Epithelial cell of proximal tubule (primary cell): ENCODE results near the gene FSTL4. TPM values are rescaled to one million over a fixed set of nuclear protein-coding genes. Genes with fewer than 3 reads are reported as not detected.

ENCODE experiments used
- DNase-seq: peaks from one replicate; pipeline ENCODE4 v3.0.0-alpha.2; 2011; ENCODE audit warnings: low read depth
- H3K4me3 ChIP-seq: 2 replicates; pipeline ENCODE4 v1.5.1; 2011; ENCODE audit warnings: low read depth, mild to moderate bottlenecking, low read length
- total RNA-seq: library from RNA; depleted of rRNA; stranded (reverse); fragments of >200 nt; gene quantifications from 2 replicates; pipeline ENCODE4 v1.2.3, GENCODE V29; 2015
- TF ChIP-seq, protein P1 (sequence below): conservative IDR thresholded peaks from 2 replicates; pipeline ENCODE4 v1.5.1; 2012; ENCODE audit warnings: low read depth, mild to moderate bottlenecking, low read length

The FSTL4 gene
- not detected in 2 replicates for total RNA-seq

DNA sequence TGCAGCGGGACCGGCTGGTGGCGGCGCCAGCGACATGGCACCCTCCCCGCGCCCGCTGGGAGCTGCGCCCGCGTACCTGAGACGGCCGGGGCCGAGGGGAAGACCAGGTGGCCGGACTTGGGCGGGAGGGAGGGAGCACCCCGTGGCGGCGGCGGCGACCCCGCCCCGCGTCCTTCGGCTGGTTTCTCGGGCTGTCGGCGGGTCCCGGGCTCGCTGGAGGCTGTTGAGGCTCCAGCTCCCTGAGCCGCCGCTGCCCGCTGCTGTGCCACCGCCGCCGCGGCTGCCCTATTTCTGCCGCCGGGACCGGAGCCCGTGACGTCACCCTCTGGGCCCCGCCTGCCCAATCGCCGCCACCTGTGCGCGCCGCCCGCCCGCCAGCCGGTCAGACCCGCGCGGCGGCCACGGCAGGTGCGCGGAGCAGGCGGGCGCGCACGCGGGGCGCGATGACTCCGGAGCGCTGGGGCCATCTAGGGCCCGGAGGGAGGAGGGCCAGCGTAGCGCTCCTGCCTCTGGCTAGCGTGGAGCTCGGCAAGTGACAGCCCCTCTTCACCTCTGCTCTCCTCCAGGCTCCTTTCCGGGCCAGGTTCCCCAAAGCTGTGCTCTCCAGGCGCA is at the start of gene FSTL4:
TSS of gene FSTL4 (minus strand) at position 293 of the 612 bp plus-strand sequence.
- H3K4me3 ChIP-seq: no peak within 1 kb of the TSS
- TF ChIP-seq, protein P1, sequence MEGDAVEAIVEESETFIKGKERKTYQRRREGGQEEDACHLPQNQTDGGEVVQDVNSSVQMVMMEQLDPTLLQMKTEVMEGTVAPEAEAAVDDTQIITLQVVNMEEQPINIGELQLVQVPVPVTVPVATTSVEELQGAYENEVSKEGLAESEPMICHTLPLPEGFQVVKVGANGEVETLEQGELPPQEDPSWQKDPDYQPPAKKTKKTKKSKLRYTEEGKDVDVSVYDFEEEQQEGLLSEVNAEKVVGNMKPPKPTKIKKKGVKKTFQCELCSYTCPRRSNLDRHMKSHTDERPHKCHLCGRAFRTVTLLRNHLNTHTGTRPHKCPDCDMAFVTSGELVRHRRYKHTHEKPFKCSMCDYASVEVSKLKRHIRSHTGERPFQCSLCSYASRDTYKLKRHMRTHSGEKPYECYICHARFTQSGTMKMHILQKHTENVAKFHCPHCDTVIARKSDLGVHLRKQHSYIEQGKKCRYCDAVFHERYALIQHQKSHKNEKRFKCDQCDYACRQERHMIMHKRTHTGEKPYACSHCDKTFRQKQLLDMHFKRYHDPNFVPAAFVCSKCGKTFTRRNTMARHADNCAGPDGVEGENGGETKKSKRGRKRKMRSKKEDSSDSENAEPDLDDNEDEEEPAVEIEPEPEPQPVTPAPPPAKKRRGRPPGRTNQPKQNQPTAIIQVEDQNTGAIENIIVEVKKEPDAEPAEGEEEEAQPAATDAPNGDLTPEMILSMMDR: no peak
- DNase-seq: no peak

DNA sequence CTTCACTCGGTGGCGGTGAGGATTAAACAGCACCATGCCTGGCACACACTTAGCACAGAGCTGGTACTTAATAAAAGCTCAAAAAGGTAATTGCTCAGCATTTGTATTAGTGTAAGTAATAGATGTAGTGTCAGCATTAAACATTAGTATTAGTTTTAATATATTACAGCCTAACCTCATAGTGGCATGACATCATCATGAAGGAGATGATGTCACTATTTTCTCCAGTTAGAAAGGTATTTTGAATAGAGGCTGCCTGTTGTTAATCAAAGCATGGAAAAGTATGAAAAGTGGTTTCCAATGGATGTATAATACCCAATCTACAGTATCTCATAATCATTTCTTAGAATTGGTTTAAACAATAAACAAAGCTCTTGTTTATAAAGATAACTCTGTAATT is 49.0 kb upstream of the FSTL4 start:
- TF ChIP-seq, protein P1: no peak
- H3K4me3 ChIP-seq: no peak overlapping the region
- DNase-seq: no peak

DNA sequence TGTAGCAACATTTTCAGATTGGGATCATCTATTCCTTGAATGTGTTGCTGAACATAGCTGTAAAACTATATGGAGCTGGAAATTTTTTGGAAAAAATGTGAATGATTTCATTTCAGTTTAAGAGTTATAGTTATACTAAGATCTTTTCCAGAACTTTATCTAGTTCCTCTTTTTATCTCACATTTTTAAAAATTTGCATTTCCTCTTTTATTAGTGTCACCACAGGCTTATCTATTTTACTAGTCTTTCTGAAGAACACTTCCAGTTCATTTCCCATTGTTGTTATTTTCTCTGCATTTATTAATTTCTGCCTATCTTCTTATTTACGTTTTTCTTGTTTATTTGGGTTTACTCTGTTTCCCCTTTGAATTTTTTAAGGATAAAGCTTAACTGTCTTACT is 46.0 kb upstream of the FSTL4 start:
- TF ChIP-seq, protein P1: no peak
- no peak for DNase-seq
- no peak overlapping the region for H3K4me3 ChIP-seq

DNA sequence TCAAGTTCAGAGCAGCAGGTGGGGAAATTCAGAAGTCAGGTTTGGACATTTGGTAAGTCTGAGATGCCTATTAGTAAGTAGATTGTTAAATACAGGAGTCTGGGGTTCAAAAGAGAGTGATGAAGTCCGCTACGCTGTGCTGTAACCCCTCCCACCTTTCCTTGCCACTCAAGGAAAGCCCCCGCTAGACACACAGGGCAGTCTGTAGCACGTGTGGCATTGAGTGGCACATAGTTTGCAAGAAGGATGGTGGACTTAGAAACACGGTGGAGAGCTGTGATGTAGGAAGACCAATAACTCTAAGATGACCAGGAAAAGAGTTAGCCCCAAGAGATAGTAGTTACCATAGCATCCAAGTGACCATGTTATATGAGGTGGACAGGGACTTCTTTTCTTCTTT is 44.7 kb upstream of the FSTL4 start:
- TF ChIP-seq, protein P1: no peak
- no peak overlapping the region for H3K4me3 ChIP-seq
- no peak for DNase-seq

DNA sequence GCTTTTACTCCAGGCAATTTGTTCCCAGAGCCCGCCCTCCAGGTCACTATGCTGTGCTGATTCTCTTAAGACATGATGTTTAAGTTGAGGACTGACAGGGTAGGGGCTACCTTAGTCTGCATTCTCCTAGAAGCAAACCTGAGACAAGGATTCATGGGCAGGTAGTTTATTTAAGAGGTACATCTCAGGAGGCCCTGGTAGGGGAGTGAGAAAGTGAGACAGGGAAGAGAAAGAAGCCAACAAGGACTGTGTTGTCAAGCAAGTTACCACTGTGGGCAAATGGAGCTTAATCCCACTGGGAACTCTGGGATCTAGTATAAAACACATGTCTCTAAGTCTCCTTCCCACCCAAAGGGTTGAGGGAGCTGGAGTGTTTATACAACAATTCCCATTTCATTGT is 43.6 kb upstream of the FSTL4 start:
- no peak overlapping the region for H3K4me3 ChIP-seq
- TF ChIP-seq, protein P1: no peak
- DNase-seq: no peak

DNA sequence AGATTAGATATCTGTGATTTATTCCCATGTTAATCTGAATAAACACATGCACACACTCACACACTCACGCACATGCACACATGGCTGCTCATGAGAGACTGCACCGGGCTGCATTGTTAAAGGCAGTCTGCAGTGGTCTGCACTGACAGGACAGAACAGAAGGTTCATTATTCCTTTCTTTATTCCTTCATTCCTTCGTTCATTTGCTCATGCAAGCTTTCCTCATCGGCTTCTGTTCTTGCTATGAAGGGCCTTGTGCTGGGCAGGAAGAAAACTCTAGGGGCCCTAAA is 41.4 kb upstream of the FSTL4 start:
- TF ChIP-seq, protein P1: no peak
- DNase-seq: no peak
- H3K4me3 ChIP-seq: no peak overlapping the region

DNA sequence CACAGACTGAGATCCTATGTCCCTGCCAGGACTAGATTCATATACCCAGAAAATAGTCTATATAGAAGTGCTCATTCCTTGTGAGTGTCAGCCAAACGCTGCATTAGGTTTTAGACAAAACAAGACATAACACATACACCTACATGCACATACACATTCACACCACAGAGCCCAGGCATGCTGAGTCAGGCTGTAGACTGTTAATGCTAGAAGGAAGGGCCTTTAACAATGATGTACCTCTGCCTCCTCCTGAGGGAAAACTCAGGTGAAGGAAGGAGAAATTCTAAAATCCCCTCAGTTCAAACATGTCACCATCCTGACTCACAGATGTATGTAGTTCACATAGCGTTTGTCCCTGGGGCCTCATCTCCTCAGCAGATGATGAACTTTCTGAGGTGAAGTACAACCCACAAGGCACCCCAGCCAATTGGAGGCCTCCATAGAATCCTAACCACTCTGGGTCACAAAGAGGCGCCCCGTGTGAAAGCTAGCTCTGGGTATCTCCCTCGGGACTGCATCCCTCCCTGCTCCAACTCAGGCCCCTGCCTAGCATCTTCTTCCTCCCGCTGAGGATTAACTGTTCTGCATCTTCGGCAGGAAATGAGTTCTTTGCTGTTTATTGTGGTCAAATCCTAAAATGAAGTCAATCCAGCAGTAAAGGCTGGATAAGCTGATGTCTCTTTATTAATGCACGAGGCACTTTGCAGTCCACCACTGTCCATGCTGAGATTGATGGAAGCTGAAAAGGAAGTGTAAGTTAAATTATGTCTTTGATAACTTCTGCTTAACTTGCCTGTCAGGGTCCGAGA is 40.8 kb upstream of the FSTL4 start:
- TF ChIP-seq, protein P1: no peak
- DNase-seq: no peak
- H3K4me3 ChIP-seq: no peak overlapping the region
